ENCODE measurements around the gene PIM3.

PIM3 gene

DNA sequence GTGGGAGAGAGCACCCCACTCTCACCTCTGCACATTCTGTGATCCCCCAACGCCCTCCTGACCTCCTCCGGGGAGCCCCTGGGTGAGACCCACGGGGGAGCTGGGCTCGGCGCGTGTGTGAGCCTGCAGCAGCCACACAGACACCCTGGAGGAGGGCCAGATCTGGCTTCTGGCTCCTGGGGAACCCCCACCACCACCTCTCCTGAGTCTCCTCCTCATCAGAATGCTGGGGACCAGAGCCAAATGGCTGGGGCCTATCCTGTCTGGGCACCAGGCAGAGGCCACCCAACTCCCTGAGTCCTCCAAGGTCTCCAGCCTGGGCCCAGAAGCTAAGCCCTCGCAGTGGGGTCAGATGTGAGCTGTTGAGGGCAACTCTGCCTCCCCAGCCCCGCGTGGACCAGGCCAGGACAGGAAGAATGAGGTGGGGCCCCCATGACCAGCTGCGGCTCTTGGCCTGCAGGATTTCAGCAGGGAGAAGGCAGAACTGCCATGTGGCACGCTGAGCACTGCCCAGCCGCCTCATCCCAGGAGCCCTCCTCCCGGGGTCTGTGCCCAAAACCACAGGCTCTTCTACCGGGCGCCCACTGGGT is 5.5 kb upstream of the PIM3 start:
- DNase-seq = no peak

DNA sequence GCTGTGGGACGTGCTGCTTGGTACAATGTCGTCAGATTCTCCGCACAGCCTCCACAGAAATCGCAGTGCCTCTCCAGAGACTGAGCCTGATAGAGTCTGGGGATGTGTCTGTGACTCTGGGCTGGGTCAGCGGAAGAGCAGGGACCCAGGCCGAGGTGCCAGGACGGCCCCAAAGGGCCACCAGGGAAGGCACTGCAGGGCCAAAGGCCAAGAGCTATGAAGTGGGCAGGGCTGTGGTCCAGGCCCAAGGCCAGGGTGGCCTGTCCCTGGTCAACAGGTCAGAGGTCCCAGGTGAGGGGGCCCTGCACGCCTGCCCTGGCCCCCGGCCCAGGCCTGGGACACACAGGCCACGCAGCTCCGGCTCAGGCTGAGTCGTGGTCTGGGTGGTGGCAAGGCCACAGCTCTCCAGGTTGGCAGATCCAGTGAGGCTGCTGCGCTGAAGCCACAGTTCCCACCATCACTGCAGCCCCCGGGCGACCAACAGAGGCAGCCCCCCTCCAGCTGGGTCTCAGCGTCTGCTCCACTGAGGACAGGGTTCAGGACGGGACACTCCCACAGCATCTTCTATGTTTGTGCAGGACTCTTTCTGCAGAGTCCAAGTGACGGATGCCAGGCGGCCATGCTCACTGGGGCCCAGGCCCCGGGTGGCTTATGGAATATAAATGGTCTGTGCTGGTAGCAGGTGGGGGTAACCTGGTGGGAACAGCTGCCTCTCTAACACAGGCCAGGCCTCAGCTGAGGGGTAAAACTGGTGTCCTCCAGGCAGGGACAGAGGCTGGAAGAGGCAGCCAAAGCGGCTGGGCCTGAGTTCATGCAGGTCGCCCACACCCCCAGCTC is 4.8 kb upstream of the PIM3 start:
- no peak for DNase-seq

DNA sequence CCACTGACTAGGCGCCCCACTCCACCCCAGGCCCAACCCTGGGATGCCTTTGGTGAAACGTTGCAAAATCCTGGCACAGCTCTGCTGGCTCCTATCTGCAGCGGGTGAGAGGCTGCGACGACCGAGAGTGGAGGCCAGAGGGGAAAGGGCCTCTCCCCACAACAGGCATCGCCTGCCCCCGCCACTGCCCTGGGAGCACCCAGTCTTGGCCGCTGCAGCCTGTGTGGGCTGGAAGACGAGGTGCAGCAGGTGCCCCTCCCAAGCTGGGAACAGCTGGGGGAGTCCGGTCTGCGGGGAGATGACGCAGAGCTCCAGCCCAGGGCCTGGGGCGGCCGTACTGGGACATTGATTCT is 4.2 kb upstream of the PIM3 start:
- DNase-seq = no peak

DNA sequence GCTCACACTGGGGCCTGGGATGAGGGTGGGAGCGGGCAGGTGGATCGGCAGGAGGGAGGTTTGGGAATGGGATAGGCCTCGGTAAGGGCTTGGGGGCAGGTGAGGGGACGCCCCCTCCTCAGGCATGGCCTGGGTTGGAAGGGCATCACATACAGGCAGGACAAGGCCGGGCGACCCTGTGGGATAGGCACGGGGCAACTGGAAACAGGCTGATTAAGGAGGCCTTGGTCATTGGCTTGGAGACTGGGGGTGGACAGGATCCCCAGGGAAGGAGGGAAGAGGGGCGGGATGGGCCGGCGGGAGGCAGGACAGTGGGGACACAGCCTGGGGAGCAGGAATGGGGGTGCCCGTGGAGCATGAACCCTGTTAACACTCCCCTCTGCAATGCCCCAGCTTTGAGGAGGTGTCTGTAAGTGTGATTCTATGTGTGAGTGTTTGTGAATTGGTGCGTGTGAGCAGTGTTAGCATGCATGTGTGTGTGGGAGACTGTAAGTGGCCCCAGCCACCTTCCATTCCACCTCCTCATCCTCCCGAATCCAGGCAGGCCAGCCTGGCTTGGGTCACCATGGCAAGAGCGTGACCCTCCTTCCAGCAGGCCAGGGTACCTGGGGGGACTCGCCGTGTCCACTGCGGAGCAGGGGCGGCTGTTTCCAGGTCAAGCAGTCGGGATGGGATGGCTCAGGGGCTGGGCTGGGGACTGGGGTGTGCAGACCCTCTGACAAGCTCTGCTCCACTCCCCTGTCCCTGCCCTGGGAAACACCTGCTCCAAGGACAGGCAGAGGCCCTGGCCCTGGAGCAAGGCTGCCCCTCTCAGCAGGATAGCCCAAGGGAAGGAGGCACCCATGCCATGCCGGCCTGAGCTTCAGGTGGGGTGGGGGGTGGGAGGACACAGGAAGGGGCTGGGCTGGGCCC is 3.4 kb upstream of the PIM3 start:
- DNase-seq = no peak

DNA sequence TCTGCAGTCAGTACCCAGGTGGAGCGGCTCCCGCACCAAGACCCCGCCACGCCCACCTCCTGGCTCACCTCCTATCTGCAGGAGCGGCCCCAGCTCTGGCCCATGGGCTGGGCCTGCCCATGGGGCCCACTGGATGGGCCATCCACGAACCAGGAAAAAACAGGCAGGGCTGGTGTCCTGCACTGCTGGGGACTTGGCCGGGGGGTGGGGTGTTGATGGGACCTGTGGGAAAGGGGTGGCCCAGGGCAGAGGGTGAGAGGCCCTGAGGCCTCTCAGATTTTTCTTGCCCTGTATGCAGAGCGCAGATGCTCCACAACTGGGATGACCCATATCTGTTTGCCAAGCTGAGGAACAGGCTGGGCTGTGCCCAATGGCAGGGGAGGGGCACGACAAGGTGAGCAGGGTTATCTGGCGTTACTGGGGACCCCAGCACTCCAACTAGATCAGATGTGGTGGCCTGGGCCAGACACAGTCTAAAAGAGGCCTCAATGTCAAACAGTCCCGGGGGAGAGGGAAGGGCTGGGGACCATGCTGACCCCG is 2.7 kb upstream of the PIM3 start:
- no peak for DNase-seq

DNA sequence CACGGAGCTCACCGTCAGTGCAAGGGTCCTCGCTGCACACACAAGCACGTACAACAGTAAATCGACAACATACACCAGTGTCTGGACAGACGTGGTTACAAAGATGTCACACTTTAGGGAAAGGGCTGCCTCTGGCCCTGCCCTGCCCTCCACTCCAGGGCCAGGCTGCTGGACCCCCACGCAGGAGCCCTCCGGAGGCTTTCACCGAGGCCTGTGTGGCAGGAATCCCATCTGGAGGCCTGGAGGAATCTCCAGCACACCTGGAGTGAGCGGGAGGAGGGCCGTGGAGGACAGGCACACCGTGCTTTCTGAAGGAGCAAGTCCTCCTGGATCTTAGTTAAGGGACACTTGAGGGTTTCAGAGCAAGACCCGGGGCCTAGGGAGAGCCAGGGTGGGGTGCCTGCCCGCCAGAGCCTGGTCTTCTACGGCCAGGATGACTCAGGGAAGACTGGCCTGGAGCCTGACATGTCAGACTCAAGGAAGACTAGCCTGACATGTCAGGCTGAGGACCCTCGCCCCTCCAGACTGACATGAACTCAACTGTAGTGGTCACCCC is 2.1 kb upstream of the PIM3 start:
- no peak for DNase-seq

DNA sequence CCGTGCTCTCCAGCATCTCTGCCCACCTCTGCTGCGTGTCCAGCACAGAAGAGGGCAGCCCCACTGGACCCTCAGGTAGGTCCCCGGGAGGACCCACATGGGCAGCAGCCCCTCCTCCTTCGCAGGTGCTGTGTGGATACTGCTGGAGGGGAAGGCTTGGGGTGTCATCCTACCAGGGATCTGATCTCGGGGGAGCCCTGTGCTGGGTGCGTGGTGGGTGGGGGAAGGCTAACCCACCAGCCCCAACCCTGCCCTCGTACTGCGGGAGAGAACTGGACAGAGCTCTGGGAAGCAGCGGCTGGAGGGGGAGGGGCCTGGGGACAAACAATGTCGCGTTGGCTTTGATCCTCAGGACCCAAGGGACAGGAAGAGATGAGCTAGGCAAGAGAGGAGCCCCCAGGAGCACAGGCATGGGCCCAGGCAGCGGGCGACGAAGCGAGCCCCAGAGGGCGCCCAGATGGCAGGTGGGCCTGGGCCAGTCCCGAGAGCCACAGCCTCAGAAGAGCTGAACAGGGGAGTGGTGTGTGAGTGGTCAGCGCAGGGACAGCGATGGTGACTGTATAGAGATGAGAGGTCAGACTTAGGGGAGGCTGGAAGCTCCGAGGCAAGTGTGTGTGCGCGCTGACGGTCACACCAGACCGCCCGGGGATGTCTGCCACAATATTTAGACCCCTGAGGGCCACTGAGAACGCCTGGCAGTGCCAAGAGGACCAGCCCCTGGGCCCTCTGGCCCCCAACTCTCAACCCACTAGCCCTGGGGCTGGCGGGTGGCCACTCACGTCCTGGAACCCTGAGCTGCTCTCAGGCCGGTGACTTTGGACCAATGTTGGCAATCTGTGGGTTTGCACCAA is 1.4 kb upstream of the PIM3 start:
- no peak for DNase-seq

DNA sequence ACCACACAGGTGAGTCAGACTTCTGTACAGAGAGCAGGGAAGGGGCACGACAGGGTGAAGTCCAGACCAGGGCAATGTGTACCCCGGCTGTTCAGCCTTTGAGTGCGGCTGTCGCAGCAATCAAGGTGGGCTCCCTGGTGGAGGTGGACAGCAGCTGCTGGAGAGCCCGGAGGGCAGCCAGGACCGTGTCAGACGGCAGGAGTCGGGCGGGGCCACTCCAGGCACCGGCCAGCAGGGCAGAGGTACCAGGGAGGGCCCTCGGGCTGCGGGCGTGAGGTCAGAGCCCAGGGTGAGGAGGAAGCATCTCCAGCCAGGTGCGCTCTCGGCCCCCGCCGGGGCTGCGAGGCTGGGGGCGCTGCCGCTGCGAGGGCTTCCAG is 802 bp upstream of the PIM3 start:
- no peak for DNase-seq

DNA sequence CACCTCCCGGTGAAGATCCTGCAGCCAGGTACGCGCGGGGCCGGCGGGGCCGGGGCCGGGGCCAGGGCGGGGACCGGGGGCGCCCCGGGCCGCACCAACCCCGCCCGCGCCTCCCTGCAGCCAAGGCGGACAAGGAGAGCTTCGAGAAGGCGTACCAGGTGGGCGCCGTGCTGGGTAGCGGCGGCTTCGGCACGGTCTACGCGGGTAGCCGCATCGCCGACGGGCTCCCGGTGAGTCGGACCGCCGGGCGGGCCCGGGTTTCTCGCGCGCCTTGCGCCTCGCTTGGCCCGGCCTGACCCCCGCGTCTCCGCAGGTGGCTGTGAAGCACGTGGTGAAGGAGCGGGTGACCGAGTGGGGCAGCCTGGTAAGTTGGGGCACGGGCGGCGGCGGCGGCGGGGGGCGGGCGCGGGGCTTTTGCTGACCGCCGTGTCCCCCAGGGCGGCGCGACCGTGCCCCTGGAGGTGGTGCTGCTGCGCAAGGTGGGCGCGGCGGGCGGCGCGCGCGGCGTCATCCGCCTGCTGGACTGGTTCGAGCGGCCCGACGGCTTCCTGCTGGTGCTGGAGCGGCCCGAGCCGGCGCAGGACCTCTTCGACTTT is 531 bp downstream of the PIM3 start:
- peak; percentile 62 for DNase-seq

DNA sequence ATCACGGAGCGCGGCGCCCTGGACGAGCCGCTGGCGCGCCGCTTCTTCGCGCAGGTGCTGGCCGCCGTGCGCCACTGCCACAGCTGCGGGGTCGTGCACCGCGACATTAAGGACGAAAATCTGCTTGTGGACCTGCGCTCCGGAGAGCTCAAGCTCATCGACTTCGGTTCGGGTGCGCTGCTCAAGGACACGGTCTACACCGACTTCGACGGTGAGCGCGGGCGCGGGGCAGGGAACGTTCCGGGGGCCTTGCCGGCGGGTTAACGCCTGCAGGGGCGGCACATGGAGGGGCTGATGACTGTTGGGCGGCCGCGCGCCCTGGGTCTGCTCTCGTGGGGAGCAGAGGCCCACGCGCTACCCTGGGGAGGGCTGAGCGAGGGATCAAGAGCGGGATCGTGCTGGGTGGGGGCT is 1.0 kb downstream of the PIM3 start:
- DNase-seq = peak; percentile 74

DNA sequence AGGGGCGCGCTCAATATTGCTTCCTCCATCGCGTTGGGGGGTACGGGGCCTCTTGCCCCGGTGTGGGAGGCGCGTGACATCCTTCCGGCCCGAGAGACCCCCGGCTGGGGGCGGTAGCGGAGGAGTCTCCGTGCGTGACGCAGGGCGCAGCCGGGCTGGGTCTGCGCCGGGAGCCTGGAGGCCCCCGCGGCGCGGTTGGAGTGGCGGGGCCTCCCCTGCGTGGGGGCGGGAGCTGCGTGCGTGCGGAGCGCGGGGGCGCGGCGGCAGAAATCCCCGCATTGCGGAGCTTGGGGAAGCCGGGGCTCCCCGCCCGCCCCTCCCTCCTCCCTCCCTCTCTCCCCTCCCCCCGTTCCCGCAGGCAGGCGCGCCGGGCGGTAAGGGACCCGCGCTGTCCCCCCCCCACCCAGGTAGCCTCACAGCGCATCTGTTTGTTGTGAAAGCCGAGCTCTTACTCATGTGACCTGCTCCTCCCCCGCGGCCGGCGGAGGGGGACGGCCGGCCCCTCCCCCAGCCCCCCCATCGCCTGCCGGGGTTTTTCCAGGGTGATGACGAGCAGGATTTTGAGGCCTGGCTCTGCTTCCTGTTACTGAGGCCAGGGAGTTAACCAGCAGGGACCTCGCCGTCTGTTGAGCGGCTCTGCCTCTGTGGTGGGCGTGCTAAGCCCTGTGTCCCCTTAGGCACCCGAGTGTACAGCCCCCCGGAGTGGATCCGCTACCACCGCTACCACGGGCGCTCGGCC is 1.6 kb downstream of the PIM3 start:
- peak; percentile 68 for DNase-seq

DNA sequence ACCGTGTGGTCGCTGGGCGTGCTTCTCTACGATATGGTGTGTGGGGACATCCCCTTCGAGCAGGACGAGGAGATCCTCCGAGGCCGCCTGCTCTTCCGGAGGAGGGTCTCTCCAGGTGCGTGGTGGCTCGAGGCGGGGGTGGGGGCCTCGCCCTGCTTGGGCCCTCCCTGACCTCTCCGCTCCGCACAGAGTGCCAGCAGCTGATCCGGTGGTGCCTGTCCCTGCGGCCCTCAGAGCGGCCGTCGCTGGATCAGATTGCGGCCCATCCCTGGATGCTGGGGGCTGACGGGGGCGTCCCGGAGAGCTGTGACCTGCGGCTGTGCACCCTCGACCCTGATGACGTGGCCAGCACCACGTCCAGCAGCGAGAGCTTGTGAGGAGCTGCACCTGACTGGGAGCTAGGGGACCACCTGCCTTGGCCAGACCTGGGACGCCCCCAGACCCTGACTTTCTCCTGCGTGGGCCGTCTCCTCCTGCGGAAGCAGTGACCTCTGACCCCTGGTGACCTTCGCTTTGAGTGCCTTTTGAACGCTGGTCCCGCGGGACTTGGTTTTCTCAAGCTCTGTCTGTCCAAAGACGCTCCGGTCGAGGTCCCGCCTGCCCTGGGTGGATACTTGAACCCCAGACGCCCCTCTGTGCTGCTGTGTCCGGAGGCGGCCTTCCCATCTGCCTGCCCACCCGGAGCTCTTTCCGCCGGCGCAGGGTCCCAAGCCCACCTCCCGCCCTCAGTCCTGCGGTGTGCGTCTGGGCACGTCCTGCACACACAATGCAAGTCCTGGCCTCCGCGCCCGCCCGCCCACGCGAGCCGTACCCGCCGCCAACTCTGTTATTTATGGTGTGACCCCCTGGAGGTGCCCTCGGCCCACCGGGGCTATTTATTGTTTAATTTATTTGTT is 2.4 kb downstream of the PIM3 start:
- DNase-seq = peak; percentile 37

DNA sequence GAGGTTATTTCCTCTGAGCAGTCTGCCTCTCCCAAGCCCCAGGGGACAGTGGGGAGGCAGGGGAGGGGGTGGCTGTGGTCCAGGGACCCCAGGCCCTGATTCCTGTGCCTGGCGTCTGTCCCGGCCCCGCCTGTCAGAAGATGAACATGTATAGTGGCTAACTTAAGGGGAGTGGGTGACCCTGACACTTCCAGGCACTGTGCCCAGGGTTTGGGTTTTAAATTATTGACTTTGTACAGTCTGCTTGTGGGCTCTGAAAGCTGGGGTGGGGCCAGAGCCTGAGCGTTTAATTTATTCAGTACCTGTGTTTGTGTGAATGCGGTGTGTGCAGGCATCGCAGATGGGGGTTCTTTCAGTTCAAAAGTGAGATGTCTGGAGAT is 3.1 kb downstream of the PIM3 start:
- no peak for DNase-seq

DNA sequence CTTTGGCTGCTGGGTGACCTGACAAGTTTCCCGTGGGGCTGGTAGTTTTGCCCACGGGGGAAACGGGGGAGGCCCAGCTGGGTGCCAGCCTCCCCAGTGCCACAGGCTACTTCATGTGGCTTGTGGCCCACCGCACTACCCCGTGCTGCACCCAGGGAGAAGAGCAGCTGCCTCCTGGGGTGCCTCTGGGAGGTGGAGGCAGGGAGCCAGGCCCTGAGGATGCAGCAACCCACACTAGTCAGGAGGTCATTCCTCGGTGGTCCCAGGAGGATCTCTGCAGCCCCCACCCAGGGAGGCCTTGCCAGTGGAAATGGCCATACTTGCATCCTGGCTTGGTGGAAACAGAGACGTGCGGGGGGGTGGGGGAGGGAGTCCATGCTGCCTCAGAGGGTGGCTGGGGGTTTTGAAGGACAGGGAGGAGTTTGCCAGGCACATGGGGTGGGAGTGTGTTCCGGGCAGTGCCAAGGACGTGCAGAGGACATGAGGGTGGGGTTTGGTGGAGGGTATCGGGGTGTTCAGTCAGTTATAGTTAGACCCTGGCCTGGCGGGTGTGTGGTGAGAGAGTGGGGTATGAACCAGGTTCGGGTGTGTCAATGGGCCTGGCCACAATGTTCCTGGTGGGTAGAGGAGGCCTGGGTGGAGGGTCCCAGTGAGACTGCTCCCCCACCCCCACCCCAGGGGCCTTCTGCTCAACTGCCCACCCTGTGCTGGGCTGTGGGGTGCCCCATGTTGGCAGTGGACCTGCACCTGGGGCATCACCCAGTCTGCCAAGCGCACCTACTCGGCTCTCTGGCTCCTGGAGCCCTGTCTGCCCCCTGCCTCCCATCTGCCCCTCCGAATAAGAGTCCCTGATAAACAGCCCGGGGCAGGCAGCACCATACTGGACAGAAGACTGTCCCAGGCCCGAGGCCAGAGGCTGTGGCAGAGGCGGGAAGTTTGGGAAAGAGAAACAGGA is 3.8 kb downstream of the PIM3 start:
- DNase-seq = peak; percentile 7

DNA sequence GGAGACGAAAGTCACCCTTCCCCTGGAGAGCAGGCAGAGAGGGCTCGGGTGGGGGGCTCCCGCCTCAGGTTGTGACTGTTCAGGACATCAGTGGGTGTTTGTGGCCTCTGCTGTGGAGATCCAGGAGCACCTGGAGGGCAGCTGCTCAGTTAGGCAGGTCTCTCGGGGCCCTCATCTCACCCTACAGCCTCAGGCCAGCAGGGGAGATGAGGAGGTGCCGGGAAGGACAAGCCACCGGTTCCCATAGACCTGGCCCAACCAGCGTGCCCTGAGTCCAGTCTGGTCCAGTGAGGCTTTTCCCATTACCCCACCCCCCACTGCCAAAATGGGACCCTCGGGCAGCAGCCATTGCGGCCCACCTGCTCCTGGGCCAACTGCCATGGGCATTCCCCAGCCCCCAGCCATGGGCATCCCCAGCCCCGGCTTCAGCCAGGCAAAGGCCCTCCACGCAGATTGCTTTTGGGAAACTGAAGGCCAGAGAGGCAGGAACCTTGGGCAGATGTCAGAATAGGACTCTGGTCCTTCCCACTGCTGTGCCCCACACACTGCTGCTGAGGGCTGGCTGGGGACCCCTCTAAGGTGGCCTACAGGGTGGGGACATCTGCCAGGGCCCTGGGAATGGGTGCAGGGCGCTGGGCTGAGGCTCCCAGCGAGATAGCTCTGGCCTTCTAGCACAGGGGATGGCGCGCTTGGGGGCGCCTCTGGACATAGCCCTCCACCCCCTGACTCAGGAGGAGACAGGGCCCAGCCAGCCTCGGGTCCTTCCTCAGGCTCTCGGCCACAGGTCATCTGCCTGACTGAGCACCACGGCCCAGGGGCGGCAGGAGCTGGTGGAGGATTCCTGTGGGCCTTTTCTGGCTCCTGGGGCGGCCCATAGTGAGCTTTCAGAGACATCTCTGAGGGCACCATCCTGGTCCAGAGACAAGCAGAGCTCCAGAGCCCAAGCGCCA is 4.8 kb downstream of the PIM3 start:
- peak; percentile 1 for DNase-seq

DNA sequence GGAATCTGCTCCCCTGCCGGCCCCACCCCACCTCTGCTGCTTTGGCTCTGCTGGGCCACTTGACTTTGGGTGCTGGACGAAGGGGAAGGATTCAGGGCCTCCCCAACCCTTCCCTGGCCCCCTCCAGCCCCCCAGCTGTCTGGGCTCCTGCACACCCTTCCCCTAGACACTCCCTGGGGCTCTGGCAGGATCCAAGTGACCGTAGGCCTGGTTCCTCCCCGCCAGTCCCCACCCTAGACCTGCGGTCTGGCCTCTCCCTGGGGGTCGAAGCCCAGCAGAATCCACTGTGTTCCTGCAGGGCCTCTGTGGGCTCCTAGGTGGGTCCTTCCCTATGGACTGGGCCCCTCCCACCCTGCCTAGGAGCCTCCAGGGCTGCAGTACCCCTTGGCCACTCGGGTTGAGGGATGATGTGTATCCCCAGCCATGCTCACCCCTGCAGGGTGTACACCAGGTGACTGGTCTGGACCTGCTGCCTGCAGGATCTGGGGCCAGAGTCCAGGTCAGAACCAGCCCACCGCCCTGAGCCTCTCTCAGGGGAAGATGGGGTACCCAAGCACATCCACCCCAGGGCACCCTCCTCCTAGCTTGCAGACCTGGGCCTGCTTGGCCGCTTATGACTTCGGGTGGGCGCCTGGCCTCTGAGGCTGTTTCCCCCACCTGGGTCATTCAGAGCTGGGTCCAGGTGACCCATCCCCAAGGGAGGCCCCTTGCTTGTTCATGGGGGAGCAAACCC is 5.6 kb downstream of the PIM3 start:
- DNase-seq = no peak
